Activated naive CD8-positive, alpha-beta T cell treated with anti-CD3 and anti-CD28 coated beads, Interleukin-2, amount 50 U/mL, for 16 hours (primary cell): Measurements from ENCODE around the gene NRAP.

Source experiments
- DNase-seq: peaks from one replicate; pipeline ENCODE4 v3.0.0-alpha.2; 2020; ENCODE audit warnings: low read depth, low spot score

NRAP gene, protein sequence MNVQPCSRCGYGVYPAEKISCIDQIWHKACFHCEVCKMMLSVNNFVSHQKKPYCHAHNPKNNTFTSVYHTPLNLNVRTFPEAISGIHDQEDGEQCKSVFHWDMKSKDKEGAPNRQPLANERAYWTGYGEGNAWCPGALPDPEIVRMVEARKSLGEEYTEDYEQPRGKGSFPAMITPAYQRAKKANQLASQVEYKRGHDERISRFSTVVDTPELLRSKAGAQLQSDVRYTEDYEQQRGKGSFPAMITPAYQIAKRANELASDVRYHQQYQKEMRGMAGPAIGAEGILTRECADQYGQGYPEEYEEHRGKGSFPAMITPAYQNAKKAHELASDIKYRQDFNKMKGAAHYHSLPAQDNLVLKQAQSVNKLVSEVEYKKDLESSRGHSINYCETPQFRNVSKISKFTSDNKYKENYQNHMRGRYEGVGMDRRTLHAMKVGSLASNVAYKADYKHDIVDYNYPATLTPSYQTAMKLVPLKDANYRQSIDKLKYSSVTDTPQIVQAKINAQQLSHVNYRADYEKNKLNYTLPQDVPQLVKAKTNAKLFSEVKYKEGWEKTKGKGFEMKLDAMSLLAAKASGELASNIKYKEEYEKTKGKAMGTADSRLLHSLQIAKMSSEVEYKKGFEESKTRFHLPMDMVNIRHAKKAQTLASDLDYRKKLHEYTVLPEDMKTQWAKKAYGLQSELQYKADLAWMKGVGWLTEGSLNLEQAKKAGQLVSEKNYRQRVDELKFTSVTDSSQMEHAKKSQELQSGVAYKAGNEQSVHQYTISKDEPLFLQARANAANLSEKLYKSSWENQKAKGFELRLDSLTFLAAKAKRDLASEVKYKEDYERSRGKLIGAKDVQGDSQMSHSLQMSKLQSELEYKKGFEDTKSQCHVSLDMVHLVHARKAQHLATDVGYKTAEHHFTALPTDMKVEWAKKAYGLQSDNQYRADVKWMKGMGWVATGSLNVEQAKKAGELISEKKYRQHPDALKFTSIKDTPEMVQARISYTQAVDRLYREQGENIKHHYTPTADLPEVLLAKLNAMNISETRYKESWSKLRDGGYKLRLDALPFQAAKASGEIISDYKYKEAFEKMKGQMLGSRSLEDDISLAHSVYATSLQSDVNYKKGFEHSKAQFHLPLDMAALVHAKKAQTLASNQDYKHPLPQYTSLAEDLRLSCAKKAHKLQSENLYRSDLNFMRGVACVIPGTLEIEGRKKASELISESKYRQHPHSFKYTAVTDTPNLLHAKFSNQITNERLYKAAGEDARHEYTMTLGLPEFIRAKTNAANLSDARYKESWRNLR (N-terminal part only)

DNA sequence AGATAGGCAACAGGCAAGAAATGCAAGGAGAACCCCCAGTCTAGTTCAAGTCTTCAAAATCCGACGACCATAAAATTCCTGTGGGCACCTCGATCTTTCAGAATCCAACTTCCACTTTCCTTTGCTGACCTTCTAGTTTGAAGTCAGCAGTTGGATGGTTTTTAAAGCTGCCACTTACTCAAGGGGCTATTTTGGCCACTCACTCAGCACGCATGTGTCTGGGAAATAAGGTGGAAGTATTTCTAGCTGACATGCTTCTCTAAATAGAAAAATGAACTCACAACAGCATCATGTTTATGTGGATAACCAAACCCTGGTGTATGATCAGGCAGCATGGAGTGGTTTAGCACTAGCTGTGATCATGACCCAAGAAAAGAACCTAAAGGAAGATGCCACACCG is at the start of gene NRAP:
Gene NRAP (minus strand): TSS at position 134 of the 400 bp plus-strand sequence. CDS start 159 bp downstream, outside the sequence.
- DNase-seq, result no peak

DNA sequence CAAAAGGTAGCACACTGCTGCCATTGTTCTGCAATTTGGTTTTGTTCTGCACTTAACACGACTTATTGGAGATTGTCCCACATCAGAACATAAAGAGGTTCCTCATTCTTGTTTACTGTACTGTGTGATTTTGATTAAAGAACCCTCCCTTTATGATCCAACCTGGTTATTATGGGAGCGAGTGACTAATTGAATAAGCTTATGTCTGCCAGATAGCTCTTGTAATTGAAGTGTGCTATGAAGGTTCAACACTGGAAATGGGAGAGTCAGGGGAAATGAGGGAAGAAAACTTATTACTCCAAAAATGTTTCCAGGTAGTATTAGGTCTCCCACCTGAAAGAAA is 49.8 kb upstream of the NRAP start:
- DNase-seq, result no peak

DNA sequence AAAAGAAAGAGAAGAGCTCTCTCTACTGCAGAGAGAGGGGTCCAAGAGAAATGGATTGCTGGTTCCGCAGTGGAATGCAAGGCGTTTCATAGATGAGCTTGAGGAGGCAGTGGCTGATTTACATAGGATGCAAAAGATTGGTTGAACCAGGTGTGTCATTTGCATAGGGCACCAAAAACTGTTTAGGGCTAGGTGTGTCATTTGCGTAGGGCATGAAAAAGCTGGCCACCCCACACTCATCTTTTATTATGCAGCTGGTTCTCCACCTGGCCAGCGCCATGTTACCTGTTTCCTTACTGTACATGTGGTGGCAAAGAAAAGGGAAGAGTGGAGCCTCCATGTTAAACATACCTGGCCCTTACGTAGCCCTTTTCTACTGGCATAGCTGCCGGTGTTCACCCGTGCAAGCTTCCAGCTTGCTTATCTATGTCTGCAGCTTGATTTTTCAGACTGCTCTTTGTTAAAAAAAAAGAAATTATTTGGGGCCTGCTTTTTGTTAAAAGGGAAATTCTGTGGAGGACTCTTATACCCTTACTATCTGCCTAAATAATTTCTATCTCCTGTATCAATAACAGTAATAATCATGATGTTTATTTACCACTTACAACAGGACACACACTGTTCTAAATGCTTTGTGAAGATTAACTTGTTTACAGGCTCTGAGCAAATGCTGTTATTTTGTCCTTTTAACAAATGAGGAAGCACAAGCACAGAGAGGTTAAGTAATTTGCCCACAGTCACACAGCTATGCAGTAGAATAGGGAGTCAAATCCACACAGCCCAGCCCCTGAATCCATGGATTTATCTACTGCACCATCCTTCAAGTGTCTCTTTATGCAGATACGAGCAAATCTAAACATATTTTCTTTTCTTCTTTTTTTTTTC is 49.2 kb upstream of the NRAP start:
- no peak for DNase-seq

DNA sequence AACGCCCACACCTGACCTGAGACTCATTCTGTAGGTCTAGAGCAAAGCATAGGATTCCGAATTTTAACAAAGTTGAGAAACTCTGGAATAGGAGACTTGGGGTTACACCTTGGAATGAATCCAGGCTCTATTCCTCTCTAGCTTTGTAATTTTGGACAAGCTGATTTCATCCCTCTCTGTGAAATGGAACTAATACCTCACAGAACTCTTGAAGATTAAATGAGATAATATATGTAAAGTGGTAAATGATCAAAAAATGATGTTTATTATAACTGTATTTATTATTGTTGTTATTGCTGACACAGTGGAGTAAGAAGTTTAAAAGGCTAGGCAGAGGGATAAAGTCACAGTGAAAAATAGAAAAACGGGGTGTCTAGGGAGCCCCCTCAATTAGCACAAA is 48.2 kb upstream of the NRAP start:
- no peak for DNase-seq

DNA sequence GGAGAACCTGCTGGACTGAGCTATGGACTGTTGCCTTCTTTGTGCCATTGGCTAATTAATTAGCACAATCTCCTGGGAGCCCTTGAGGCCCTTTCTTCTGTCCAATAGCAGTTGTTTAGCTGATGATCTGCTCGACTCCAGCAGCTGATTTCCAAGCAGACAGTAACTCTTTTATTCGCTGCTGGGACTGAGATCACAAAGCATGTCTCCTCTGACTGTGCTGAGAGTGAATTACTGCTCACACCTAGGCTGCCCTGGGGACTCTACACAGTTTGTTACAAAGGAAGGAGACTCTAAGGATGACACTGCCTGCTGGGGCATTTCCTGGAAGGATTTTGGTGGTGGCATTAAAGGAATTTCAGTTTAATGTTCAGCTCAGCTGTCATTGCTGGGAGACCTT is 47.3 kb upstream of the NRAP start:
- DNase-seq, result no peak

DNA sequence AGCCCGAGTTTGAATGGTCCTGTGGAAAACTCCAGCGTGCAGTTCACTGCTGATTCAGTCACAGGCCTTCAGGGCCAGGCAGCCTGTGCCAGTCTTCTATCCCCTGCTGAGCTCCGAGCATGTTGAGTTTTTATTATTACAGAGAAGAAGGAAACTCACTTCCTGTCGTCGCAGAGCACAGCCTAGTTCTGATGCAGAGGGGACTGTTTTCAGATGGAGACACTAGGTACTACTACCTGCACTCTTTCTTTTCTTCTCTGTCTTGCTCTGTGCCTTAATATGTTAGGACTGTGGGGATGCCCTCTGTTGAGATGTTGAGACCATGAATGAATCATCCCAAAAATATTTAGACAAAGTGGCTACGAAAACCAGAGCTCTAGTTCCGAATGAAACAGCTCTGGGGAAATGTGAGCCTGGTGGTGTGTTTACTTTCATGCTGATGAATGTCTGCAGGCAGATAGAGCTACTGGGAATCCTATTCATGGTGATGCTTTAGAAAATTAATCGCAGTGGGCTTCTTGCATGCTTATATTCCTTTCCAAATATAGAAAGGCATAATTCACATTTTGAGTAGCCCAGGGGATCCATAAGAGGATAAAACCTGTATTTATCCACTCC is 45.5 kb upstream of the NRAP start:
- no peak for DNase-seq

DNA sequence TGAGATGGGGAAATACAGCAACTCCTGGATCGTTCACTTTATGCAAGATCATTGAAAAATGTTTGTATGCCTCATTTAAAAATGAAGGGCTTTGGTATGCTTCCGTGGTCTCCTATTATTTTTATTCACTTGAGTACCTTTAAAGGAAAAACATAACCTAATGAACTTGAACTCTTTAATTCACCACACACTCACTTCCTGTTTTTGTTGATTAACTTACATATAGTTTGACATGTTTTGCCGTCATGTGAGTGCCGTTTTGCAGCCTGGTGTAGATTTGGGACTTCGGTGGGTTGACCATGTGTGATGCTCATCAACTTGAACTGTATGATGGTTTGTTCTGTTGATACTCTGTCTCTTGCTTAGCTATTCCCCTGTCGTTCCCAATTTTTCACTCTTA is 44.8 kb upstream of the NRAP start:
- no peak for DNase-seq

DNA sequence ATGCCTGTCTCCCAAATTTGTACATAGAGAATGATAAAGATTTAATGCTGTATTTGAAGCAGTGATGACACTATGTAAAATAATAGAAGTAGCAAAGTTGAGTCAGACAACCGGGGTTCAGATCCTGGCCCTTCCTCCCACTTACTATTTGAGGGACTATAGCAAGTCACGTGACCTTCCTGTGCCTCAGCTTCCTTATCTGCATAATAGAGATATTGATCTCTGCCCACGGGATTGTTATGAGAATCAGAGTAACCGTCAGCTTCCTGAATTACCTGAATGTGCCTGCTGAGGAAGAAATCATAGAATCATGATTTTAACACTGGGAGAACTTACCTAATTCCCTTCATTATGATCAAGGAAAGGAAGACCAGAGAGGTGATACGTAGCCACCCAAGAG is 42.8 kb upstream of the NRAP start:
- no peak for DNase-seq

DNA sequence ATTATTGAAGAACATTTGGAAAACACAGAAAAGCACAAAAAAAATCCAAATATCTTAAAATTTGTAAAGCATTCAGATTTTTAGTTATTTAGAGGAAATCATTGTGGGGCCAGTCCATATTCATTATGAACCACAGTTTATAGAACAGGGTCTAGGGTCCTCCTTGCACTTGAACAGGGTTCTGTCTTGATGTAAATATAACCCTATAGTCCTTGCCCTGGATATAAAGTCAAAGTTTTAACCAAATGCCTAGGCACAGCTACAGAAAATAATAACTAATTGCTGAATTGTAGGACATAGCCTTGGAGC is 41.5 kb upstream of the NRAP start:
- no peak for DNase-seq

DNA sequence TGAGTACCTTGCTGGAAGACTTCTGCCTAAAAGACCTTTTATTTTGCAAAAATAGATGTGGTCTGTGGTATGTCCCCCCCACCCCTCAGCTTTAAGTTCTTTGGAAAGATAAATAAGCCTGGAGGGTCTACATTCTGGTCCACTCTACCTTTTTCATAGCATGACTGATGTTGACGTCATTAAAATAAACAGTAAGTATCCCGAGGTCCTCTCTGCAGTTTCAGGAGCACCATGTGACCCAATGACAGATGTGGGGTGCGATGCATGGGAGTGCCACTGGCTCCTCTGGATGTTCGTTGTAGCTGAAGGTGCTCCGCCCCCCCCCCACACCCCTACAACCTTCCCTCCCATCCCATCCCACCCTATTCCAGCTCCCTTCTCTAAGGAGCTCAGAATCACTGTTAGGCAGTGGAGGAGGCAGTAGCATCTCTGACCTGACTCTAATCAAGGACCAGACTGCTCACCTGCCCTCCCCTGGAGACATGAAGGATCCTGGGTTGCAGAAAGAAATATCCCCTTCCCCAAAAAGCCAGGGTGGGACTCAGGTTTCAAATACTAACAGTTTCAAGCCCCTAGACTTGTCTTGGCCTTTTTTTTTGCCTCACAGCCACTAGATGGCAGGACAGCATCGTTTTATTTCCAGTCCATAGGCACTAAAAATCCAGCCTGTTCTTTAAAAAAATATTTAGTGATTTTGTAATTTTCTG is 40.9 kb upstream of the NRAP start:
- no peak for DNase-seq

DNA sequence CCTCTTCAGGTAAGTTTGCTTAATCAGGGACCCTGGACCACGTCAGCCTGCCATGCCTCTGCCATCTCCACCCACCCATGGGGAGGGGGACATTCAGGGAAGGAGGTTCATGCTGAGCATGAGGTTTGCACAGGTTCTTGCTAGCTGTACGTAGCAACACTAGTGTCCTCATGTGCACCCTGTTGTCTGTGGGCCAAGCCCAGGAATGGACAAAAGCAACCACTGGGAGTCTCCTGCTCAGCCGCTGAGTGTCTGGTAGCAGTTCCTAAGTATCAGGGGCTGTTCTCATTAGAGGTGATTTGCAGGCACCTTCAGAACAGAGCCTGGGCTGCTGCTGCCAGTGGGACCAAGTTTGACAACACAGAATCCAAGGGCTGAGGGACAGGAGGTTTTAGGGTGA is 33.8 kb upstream of the NRAP start:
- no peak for DNase-seq

DNA sequence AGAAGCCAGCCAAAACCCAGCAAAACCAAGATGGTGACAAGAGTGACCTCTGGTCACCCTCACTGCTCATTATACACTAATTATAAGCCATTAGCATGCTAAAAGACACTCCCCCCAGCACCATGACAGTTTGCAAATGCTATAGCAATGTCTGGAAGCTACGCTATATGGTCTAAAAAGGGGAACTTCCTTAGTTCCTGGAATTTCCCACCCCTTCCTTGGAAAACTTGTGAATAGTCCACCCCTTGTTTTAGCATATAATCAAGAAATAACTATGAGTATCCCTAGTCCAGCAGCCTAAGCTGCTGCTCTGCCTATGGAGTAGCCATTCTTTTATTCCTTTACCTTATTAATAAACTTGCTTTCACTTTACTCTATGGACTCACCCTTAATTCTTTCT is 31.9 kb upstream of the NRAP start:
- DNase-seq, result no peak

DNA sequence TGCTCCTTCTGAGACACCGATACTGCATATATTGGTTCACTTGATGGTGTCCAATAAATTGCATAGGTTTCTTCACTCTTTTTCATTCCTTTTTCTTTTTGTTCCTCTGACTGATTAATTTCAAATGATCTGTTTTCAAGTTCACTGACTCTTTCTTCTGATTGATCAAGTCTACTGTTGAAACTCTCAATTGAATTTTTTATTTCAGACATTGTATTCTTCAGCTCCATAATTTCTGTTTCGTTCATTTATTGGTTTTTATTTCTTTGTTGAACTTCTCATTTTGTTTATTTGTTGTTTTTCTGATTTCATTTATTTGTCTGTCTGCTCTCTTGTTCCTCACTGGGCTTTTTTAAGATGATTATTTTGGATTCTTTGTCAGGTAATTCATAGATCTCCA is 29.5 kb upstream of the NRAP start:
- no peak for DNase-seq

DNA sequence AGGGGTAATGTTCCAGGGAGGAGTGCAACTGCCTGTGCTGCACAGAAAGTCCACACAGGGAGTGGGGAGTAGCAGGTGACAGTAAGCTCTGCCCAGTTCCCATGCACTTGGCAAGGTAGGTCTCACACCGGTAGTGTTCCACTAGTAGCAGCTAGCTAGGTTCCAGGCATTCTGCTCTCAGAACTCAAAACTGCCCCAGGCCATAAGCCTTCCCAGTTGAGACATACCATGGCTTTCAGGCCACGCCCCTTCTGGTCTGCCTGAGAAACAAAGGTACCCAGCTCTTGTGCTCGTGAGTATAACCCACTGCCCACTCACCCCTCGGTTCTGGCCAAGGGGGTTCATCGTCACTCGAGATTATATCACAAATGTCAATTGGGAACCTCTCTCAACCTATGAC is 28.4 kb upstream of the NRAP start:
- DNase-seq, result no peak

DNA sequence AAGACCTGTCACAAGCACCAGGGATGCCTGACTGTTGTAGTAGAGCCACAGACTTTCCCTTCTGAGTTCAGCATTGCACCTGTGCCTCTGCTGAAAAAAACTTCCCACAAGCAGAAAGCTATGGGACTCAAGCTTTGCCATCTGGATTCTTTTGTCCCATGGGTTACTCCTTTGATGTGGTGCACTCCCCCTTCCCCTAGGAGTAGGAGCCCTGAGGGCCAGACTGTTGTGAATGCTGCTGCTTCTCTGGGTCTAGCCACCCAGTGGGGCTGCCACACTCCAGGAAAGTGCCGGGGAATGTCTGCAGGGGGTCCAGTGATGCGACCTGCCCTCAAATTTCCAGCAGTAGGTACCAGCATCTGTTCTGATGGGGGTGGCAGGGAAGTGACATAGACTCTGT is 27.5 kb upstream of the NRAP start:
- DNase-seq, result no peak

DNA sequence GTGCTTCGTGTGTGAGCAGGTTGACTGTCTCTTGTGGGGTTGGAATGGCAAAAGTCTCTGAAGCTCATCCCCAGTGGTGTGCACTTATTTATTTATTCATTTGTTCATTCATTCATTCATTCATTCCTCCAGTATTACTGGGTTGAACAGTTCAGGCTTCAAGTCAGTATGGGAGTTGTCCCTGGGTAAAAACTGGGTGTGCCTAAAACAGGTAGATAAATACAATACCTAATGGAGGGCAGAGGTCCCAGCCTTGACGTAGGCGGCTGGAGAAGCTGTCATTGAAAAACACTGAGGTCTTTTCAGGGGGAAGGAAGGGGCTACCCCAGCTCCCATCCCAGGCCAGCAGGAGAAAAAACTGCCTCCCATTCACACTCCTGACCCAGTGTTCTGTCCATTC is 26.9 kb upstream of the NRAP start:
- DNase-seq, result no peak

DNA sequence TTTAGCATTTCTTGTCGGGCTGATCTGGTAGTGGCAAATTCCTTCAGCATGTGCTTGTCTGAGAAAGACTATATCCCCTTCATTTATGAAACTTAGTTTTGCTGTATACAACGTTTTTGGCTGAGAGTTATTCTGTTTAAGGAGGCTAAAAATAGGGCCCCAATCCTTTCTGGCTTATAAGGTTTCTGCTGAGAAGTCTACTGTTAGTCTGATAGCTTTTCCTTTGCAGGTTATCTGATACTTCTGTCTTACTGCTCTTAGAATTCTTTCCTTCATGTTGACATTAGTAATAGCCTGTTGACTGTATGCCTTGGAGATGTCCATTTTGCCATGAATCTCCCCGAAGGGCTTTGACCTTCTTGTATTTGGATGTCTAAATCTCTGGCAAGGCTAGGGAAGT is 25.7 kb upstream of the NRAP start:
- DNase-seq, result no peak

DNA sequence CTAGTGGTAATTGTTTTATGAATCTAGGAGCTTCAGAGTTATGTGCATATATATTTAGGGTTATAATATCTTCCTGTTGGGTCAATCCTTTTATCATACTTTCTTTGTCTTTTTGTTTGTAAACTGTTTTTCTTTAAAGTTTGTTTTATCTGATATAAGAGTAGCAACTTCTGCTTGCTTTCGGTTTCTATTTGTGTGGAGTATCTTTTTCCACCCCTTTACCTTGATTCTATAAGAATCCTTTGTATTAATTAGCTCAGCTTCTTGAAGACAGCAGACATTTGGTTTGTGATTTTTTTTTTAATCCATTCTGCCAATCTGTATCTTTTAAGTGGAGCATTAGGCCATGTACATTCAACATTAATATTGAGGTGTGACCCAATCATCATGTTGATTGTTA is 25.2 kb upstream of the NRAP start:
- no peak for DNase-seq

DNA sequence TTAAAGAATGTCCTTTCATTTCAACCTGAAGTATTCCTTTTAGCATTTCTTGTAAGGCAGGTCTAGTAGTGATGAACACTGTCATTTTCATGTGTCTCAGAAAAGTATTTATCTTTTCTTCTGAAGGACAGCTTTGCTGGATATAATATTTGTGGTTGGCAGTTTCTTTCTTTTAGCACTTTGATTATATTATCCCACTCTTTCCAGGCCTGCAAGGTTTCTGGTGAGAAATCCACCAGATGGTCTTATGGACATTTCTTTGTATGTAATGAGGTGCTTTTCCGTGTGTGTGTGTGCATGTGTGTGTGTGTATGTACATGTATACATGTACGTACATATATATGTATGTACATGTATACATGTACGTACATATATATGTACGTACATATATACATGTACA is 23.2 kb upstream of the NRAP start:
- DNase-seq, result no peak

DNA sequence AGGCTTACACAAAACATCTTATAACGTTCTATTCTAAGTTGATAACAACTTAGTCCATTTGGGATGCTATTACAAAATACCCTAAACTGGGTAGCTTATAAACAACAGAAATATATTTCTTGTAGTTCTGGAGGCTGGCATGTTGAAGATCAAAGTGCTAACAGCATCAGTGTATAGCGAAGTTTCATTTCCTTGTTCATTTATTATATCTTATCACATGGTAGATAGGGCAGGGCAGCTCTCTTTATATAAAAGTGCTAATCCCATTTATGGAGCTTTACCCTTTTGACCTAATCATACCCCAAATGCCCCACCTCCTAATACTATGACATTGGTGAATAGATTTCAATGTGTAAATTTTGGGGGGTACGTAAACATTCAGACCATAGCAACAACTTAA is 22.2 kb upstream of the NRAP start:
- DNase-seq, result no peak
